ENCODE data around the gene INO80E.

Gene INO80E

GRCh38 chr16:29975811-29976511 is 20.1 kb upstream of the INO80E start:
- DNase-seq: no peak

GRCh38 chr16:29977063-29977825 is 18.8 kb upstream of the INO80E start:
- no peak for DNase-seq

DNA sequence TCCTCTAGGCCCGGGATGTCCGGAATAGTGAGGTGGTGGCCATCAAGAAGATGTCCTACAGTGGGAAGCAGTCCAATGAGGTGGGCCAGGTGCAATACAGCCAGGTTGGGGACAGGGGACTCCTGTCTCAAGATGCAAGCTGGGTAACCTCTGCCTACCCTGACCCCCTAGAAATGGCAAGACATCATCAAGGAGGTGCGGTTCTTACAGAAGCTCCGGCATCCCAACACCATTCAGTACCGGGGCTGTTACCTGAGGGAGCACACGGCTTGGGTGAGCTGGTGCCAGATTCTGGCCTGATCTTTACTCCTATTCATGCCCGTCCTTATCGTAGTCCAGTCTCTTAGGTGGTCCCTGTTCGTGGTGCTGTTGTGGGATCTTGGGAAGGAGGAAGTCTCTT is 18.0 kb upstream of the INO80E start:
- no peak for DNase-seq

DNA sequence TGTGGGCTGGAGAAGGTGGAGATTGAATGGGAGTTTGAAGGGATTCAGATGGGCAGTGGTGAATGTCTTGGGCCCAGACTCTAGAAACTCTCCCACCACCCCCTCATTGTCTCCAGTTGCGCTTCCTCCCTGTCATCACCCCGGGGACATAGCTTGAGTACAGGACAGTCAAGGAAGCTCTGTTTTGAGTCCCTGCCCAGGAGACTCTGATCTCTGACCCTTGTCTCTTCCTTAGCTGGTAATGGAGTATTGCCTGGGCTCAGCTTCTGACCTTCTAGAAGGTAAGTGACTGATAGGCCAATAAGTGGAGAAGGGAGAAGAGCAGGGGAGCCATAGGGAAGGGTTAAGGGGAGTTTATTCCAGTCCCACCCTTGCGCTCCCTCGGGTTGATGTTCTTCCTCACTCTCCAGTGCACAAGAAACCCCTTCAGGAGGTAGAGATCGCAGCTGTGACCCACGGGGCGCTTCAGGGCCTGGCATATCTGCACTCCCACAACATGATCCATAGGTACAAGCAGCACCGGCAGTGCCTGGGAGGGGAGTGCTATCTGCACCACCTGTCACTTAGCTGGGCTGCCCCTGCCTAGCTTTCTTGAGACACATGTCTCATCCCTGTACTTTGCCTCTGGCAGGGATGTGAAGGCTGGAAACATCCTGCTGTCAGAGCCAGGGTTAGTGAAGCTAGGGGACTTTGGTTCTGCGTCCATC is 17.3 kb upstream of the INO80E start:
- DNase-seq: no peak

GRCh38 chr16:29982560-29983419 is 13.3 kb upstream of the INO80E start:
- no peak for DNase-seq

DNA sequence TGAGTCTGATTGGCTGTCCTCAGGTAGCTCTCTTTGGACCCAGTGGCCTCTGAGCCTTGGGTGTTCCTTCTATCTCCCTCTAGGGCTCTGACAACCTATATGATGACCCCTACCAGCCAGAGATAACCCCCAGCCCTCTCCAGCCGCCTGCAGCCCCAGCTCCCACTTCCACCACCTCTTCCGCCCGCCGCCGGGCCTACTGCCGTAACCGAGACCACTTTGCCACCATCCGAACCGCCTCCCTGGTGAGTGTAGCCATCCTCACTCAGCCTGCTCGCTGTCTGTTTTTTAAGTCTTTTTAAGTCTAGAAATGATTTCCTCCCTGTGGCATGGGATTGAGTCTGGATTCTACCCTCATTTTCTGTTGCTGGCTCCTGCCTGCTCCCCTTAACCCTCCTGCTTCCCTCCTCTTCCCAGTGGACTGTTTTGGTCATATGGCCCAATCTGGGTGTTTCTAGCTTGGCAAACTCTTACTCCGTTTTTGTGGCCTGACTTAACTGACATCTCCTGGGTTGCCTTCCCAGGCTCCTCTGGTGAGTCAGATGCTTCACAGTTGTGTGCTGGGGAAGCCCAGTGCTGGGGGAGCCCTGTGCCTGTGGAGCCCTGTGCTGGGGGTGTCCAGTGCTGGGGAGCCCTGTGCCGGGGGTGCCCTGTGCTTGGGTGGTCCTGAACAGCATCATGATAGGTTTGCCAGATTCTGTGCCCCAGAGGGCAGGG is 12.5 kb upstream of the INO80E start:
- no peak for DNase-seq

DNA sequence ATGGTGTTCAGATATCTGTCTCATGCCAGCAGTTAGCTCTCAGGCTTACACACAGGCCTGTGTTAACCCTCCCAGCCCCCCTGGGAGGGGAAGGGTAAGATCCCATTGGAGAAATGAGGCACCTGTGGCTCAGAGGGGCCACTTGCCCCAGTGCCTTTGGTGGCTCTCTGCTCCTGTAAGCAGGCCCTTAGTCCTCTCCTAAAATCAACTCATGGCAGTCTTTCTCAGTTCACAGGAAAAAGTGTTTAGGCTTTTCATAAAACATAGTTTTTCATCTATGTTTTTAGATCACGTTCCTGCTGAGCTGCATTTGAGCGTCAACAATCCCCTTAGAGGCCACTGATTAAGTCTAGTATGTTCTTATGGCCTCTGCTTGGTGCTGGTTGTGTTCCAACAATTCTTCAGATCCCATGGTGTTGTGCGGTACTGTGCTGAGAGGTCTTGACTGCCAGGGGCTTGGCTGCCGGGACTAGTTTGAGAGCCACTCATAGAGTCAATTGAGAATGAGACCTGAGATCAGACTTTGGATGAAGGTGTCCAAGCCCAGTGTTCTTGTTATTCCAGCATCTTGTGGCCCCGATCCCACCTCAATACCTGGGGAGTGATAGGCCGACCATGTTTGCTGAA is 11.8 kb upstream of the INO80E start:
- no peak for DNase-seq

DNA sequence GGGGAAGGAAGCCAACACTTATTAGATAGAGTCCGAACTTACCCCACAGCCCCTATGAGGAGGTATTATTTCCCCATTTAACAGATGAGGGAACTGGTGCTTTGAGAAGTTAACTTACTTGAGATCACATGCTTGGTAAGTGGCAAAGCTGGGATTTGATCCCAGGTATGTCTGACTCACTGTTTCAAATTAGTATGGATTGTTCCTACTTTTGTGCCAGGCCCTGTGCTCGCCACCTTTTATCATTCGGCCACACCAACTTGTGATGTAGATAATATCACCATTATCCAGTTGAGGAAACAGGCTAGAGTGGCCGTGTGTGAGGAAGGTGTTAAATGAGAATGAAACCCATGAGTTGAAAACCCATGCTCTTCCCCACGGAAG is 11.3 kb upstream of the INO80E start:
- no peak for DNase-seq

GRCh38 chr16:29985271-29985811 is 10.7 kb upstream of the INO80E start:
- no peak for DNase-seq

DNA sequence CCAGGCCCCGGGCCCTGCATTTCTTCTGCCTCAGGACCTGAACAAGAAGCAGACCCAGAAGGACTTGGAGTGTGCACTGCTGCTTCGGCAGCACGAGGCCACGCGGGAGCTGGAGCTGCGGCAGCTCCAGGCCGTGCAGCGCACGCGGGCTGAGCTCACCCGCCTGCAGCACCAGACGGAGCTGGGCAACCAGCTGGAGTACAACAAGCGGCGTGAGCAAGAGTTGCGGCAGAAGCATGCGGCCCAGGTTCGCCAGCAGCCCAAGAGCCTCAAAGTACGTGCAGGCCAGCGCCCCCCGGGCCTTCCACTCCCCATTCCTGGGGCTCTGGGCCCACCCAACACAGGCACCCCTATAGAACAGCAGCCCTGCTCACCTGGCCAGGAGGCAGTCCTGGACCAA is 9.8 kb upstream of the INO80E start:
- no peak for DNase-seq

- no peak for DNase-seq
Measured at GRCh38 chr16:29986931-29987330, 9.1 kb upstream of the INO80E start.

DNA sequence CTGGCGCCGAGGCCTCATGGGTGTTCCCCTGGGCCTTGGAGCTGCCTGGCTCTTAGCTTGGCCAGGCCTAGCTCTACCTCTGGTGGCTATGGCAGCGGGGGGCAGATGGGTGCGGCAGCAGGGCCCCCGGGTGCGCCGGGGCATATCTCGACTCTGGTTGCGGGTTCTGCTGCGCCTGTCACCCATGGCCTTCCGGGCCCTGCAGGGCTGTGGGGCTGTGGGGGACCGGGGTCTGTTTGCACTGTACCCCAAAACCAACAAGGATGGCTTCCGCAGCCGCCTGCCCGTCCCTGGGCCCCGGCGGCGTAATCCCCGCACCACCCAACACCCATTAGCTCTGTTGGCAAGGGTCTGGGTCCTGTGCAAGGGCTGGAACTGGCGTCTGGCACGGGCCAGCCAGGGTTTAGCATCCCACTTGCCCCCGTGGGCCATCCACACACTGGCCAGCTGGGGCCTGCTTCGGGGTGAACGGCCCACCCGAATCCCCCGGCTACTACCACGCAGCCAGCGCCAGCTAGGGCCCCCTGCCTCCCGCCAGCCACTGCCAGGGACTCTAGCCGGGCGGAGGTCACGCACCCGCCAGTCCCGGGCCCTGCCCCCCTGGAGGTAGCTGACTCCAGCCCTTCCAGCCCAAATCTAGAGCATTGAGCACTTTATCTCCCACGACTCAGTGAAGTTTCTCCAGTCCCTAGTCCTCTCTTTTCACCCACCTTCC is 8.5 kb upstream of the INO80E start:
- DNase-seq: no peak

DNA sequence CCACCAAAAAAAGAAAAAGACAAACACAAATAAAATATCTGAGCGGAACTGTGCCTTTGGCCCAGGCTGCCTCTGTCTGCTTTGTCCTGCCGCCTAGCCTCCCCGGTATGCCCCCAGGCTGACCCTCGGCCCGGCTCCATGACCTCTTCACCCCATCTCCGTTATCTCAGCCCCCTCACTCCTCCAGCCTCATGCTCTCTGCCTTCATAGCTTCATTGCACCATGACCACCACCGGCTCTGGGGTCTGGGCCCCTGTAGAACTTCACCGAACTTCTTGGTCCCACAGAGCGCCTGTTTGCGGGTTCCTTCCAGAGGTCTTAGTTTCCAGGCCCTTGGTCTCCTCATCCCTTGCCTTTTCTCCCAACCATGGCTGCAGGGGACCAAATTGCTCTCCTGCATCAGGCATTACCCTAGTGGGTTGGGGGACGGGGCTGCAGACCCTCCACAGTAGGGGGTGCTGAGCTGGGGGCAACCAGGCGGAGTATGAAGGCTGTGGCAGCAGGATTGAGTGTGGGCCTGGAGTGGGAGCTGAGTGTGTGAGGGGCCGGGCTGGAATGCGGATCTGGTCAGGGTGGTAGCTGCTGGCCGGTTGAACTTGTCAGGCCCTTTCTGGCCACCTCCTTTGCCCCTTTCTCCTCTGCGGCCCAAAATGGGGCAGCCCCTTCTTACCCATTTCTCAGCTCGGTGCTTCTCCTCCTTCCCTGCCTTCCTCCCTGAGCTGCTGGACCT is 7.5 kb upstream of the INO80E start:
- no peak for DNase-seq

GRCh38 chr16:29989111-29989858 is 6.8 kb upstream of the INO80E start:
- no peak for DNase-seq

- no peak for DNase-seq
Measured at GRCh38 chr16:29990034-29990433, 6.0 kb upstream of the INO80E start.

- no peak for DNase-seq
Measured at GRCh38 chr16:29990883-29991570, 5.0 kb upstream of the INO80E start.

DNA sequence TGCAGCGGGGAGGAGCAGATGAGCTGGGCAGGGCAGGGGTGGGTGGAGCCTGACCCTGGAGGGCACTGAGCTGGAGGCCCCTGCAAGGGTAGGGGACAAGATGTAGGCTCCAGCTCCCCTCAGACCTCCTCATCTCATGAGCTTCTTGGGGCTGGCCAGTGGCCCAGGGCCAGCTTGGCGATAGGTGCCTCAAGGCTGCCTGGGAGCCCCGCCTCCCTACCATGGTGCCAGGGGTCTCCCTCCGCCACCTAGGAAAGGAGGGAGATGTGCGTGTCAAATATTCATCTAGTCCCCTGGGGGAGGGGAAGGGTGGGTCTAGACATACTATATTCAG is 4.5 kb upstream of the INO80E start:
- no peak for DNase-seq

- DNase-seq: no peak
Measured at GRCh38 chr16:29992344-29992967, 3.6 kb upstream of the INO80E start.
